Right lobe of liver (tissue), 4 donors: ENCODE measurements around the gene CCDC51.

ENCODE experiments used
- CTCF ChIP-seq, 4 donors: fragments of 200-600 bp in 3 of 4; fragments of 450-650 bp in 1 of 4; IDR thresholded peaks; one replicate each; pipeline versions ENCODE4 v1.5.1 to v1.8.0; 2016 to 2022; ENCODE audit warnings: antibody characterized with exemption in 4 of 4, mild to moderate bottlenecking in 2 of 4
- POLR2A ChIP-seq: fragments of 450-650 bp; IDR thresholded peaks from one replicate; pipeline ENCODE4 v1.6.1; 2017; ENCODE audit warnings: antibody characterized with exemption, mild to moderate bottlenecking
- donor health status: DM: no; HTN: no; CAD: no.
- donor health status: DM: no; HTN: no; CAD: no.
- donor health status: DM: no; HTN: yes; CAD: no.

- TF ChIP-seq POLR2A, result no peak
- TF ChIP-seq CTCF (IDR thresholded peaks at IDR 0.05), result no peak
Measured at GRCh38 chr3:48470286-48470685, 30.4 kb upstream of the CCDC51 start.
